ENCODE data around the gene HNRNPA0.

DNA sequence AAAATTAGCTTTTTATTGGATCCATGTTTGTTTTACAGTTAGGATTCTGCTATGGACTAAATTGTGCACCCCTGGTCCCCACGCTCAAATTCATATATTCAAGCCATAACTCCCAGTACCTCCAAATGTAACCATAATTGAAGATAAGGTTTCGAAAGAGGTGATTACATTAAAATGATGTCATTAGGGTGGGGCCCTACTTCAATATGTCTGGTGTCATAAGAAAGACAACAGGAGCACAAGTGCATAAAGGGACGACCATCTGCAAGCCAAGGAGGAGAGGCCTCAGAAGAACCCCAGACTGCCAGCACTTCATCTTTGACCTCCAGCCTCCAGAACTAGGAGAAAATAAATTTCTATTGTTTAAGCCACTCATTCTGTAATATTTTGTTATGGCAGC lies 7.4 kb upstream of the HNRNPA0 start:
- no peak for TF ChIP-seq CTCF (IDR thresholded peaks at IDR 0.05; ENCODE audit: insufficient read depth, low read length, poor library complexity, severe bottlenecking)
- no peak for TF ChIP-seq EZH2phosphoT487 (conservative IDR thresholded peaks at IDR 0.05; ENCODE audit: low read length)
